HG03060 (cell line): ENCODE results near the gene XK.
A peak's percentile ranks its signal among the peaks of the same experiment; 100 is the strongest.
"Not testable (repeated sequence)": the region's sequence is repeated elsewhere in the genome, so short reads cannot be mapped to it uniquely, and the experiment has no call there.

Experiments
- ATAC-seq: cut with Tn5 transposase; IDR thresholded peaks from one replicate; pipeline ENCODE4 v1.9.1; 2021; ENCODE audit warnings: low read depth, moderate number of reproducible peaks; ENCODE audit not compliant: unreplicated experiment

The XK gene

DNA sequence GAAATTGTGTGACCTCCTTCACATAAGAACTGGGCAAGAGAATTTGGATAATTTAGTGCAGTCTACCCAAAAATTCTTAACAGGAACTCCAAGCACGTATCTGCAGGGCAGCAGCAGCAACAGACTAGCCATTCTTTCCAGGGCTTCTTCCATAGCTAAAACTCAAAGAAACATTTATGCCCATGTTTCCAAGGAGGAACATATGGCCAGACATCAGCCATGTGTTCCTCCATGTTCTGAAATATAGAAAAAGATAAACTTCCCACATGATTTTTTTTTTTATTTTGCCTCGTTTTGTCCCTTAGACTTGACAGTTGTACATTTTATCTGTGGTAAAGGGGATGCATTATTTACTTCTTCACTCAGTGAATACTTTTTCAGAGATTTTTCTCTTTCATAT, 66.7 kb downstream of the XK start:
- no peak for ATAC-seq

- ATAC-seq = no peak
Observed at GRCh38 chrX:37752936-37753335, 67.3 kb downstream of the XK start.

DNA sequence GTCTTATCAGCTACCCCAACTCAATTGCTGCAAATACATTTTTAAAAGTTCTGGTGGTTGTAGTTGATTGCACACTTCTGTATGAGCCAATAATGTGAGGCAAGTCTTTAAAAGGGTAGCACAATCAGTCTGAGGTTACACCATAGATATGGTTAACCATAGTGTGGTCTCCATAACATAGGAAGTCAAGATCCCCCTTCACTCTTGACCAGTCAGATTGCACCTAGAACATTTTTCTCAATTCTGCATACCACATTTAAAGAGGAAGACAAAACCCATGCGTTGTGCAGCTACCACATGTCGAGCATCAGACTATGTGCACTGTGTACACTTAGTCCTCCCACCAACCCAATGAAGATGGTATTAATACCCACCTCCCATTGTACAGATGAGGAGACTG, 67.8 kb downstream of the XK start:
- ATAC-seq = no peak

GRCh38 chrX:37754516-37754915, 68.9 kb downstream of the XK start:
- peak; percentile 12 for ATAC-seq

GRCh38 chrX:37755025-37755424, 69.4 kb downstream of the XK start:
- peak; percentile 86 for ATAC-seq

DNA sequence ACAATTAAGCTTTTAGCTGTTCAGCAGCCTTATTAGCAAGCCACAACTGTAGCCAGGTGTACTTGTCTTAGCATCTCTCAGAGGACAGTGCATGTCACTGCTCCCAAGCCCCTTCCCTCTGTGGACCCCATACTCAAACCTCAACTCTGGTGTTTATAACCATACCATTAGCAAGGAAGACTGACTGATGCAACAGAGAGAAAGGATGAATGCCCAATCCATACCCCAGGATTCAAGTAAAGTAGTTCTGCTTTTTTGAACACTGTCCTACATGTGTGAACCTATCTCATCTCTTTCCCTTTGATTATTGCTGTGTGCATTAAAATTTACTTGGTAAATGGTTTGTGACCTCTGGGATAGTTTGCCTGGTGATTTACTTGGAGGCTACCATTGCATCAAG, 71.5 kb downstream of the XK start:
- no peak for ATAC-seq

GRCh38 chrX:37759351-37759750, 73.8 kb downstream of the XK start:
- no peak for ATAC-seq

GRCh38 chrX:37759878-37760418, 74.4 kb downstream of the XK start:
- ATAC-seq = no peak

- ATAC-seq = no peak
Observed at GRCh38 chrX:37763400-37763799, 77.8 kb downstream of the XK start.

- no peak for ATAC-seq
Observed at GRCh38 chrX:37765507-37765906, 79.9 kb downstream of the XK start.

DNA sequence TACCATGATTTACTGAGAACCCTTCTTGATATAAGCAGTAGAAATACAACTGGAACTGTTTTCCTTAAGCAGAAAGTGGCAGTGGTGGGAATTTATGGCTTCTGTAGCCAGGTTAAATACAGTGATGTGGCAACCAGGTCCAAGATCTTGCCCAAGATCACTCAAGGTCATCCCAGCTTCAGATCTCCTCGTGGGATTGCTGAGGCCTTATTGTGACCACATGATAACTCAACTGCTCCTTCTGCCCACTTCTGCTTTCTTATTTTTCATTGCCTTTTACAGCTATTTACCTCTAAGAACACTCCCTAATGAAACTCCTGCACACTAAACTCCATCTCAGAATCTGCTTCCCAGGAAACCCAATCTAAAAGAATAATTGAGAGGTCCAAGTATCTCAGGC, 81.8 kb downstream of the XK start:
- no peak for ATAC-seq

DNA sequence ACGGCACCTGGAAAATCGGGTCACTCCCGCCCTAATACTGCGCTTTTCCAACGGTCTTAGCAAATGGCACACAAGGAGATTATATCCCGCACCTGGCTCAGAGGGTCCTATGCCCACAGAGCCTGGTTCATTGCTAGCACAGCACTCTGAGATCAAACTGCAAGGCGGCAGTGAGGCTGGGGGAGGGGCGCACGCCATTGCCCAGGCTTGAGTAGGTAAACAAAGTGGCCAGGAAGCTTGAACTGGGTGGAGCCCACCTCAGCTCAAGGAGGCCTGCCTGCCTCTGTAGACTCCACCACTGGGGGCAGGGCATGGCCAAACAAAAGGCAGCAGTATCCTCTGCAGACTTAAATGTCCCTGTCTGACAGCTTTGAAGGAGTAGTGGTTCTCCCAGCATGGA, 83.3 kb downstream of the XK start:
- ATAC-seq = not testable (repeated sequence)

DNA sequence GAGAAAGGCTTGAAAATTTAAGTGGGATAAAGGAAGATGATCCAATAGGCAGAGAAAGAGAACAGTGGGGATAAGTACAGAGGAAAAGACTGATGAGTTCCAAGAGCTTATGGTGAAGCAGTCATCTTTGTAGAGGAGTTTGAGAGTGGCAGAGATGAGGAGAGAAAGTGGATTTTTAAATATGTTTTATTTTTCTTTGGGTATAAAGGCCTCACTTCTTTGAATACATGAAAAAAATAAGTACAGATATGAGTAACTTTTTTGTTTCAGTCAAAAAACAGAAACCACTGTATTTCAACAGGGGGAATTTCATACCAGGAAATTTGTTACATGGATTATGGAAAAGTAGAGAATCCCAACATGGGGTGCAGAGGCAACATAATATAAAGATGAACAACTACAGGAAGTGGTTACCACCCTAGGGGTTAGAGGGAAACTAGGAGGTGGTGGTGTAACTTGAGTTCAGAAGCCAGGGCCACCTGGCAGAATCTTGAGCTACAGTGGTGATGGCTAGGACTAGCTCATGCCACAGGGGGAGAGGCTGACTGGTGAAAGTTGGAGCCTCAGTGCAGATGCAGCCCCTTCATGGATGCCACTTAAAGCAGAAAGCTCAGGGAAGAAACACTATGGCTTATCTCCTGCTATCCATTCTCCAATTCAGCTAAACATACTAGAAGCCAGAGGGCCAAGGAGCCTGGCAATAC, 90.8 kb downstream of the XK start:
- ATAC-seq = peak; percentile 48

- ATAC-seq = no peak
Observed at GRCh38 chrX:37776987-37777325, 91.4 kb downstream of the XK start.

DNA sequence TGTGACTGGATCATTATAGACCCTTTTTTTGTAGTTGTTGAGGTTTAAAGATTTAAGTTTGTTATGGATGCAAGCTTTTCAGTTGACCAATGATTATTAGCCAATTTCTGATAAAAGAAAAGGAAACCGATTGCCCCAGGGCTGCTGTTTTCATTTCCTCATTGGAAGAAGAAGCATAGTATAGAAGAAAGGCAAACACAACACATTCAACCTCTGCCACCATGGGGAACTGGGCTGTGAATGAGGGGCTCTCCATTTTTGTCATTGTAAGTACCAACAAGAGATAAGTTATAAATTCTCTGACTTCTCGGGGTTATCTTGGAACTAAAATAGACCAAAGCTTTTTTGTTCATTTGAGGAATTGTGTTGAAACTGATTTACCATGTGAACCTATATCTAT, 94.3 kb downstream of the XK start, which contains the start of gene CYBB:
Gene CYBB, plus strand, starts transcription at position 203 of the 400 bp plus-strand sequence. Its CDS starts 19 bp downstream, at position 222.
- no peak for ATAC-seq

GRCh38 chrX:37781081-37781480, 95.5 kb downstream of the XK start:
- ATAC-seq = no peak
